ENCODE measurements around the gene MSX2.

Gene MSX2

GRCh38 chr5:174741352-174741751 lies 17.0 kb downstream of the MSX2 start:
- no peak overlapping the region for H3K4me3 ChIP-seq (ENCODE audit: low read depth, low read length, poor library complexity, severe bottlenecking)
- no peaks in the 10 kb centered on the region for H3K27me3 ChIP-seq (ENCODE audit: insufficient read depth, low read length)
- no peaks in the 10 kb centered on the region for H3K79me2 ChIP-seq (ENCODE audit: insufficient read depth, low read length)
- H3K36me3 ChIP-seq (ENCODE audit: insufficient read depth, low read length): no peaks in the 10 kb centered on the region
- no peak overlapping the region for H3K27ac ChIP-seq (ENCODE audit: low read depth, low read length, poor library complexity, severe bottlenecking)
- no peaks in the 10 kb centered on the region for H3K9me2 ChIP-seq (ENCODE audit: low read depth, low read length)
- H3K9ac ChIP-seq (ENCODE audit: low read length): no peak overlapping the region
- H3K4me2 ChIP-seq (ENCODE audit: low read length): no peak overlapping the region
- H3F3A ChIP-seq (ENCODE audit: insufficient read depth, low read length): no peaks in the 10 kb centered on the region
- H3K4me1 ChIP-seq (ENCODE audit: insufficient read depth, low read length, severe bottlenecking): no peaks in the 10 kb centered on the region
- TF ChIP-seq, protein P1, sequence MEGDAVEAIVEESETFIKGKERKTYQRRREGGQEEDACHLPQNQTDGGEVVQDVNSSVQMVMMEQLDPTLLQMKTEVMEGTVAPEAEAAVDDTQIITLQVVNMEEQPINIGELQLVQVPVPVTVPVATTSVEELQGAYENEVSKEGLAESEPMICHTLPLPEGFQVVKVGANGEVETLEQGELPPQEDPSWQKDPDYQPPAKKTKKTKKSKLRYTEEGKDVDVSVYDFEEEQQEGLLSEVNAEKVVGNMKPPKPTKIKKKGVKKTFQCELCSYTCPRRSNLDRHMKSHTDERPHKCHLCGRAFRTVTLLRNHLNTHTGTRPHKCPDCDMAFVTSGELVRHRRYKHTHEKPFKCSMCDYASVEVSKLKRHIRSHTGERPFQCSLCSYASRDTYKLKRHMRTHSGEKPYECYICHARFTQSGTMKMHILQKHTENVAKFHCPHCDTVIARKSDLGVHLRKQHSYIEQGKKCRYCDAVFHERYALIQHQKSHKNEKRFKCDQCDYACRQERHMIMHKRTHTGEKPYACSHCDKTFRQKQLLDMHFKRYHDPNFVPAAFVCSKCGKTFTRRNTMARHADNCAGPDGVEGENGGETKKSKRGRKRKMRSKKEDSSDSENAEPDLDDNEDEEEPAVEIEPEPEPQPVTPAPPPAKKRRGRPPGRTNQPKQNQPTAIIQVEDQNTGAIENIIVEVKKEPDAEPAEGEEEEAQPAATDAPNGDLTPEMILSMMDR (IDR thresholded peaks at IDR 0.05; ENCODE audit: low read length): no peak
- no peak for TF ChIP-seq EZH2 (IDR thresholded peaks at IDR 0.05; ENCODE audit: borderline replicate concordance, low read length)
- H4K20me1 ChIP-seq (ENCODE audit: insufficient read depth, low read length): no peaks in the 10 kb centered on the region
- no peak overlapping the region for H2AFZ ChIP-seq (ENCODE audit: low read length)
- no peaks in the 10 kb centered on the region for H3K9me3 ChIP-seq (ENCODE audit: low read length)

DNA sequence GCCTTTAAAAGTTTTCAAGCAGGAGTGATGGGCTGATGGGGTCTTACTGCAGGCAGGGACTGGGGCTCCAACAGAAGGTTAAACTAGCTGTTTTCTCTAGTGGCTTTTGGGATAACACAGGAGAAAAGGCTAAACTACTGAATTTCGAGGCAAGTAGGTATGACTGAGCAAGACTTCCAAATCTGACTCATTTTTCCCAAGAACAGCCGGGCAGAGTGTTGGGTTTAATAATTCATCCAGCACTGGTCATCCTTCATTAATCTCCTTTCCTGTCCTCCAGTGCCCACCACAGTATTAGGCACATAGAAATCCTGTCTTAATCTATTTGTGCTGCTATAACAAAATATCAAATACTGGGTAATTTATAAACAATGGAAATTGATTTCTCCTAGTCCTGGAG lies 20.5 kb downstream of the MSX2 start:
- Histone ChIP-seq H3K27ac (ENCODE audit: low read depth, low read length, poor library complexity, severe bottlenecking) (no peak overlapping the region), H3K4me2 (ENCODE audit: low read length) (no peak overlapping the region), H3F3A (ENCODE audit: insufficient read depth, low read length) (no peaks in the 10 kb centered on the region), H3K9me3 (ENCODE audit: low read length) (no peaks in the 10 kb centered on the region), H2AFZ (ENCODE audit: low read length) (no peak overlapping the region), H3K27me3 (ENCODE audit: insufficient read depth, low read length) (no peaks in the 10 kb centered on the region), H3K36me3 (ENCODE audit: insufficient read depth, low read length) (no peaks in the 10 kb centered on the region), H4K20me1 (ENCODE audit: insufficient read depth, low read length) (no peaks in the 10 kb centered on the region), H3K79me2 (ENCODE audit: insufficient read depth, low read length) (no peaks in the 10 kb centered on the region), H3K4me1 (ENCODE audit: insufficient read depth, low read length, severe bottlenecking) (no peaks in the 10 kb centered on the region), H3K9ac (ENCODE audit: low read length) (no peak overlapping the region), H3K4me3 (ENCODE audit: low read depth, low read length, poor library complexity, severe bottlenecking) (no peak overlapping the region), H3K9me2 (ENCODE audit: low read depth, low read length) (no peaks in the 10 kb centered on the region)
- TF ChIP-seq, protein P1 (IDR thresholded peaks at IDR 0.05; ENCODE audit: low read length): no peak
- TF ChIP-seq EZH2 (IDR thresholded peaks at IDR 0.05; ENCODE audit: borderline replicate concordance, low read length): no peak

- Histone ChIP-seq H3K9me3 (ENCODE audit: low read length) (no peaks in the 10 kb centered on the region), H3K79me2 (ENCODE audit: insufficient read depth, low read length) (no peaks in the 10 kb centered on the region), H3K27me3 (ENCODE audit: insufficient read depth, low read length) (no peaks in the 10 kb centered on the region), H3K9ac (ENCODE audit: low read length) (no peak overlapping the region), H3K4me2 (ENCODE audit: low read length) (no peak overlapping the region), H4K20me1 (ENCODE audit: insufficient read depth, low read length) (no peaks in the 10 kb centered on the region), H3F3A (ENCODE audit: insufficient read depth, low read length) (no peaks in the 10 kb centered on the region), H3K4me1 (ENCODE audit: insufficient read depth, low read length, severe bottlenecking) (no peaks in the 10 kb centered on the region), H3K36me3 (ENCODE audit: insufficient read depth, low read length) (no peaks in the 10 kb centered on the region), H3K4me3 (ENCODE audit: low read depth, low read length, poor library complexity, severe bottlenecking) (no peak overlapping the region), H3K9me2 (ENCODE audit: low read depth, low read length) (no peaks in the 10 kb centered on the region), H2AFZ (ENCODE audit: low read length) (no peak overlapping the region), H3K27ac (ENCODE audit: low read depth, low read length, poor library complexity, severe bottlenecking) (no peak overlapping the region)
- TF ChIP-seq, protein P1 (IDR thresholded peaks at IDR 0.05; ENCODE audit: low read length): no peak
- no peak for TF ChIP-seq EZH2 (IDR thresholded peaks at IDR 0.05; ENCODE audit: borderline replicate concordance, low read length)
Measured at GRCh38 chr5:174745590-174746103, 21.3 kb downstream of the MSX2 start.

Data from OCI-LY1 (cell line).